Measurements from ENCODE around the gene EDC3. TPM values are rescaled to one million over a fixed set of nuclear protein-coding genes. Genes with fewer than 3 reads are reported as not detected.
A peak's percentile ranks its signal among the peaks of the same experiment; 100 is the strongest.

Gene EDC3
- total and polyA plus RNA-seq, 9 of the 15 experiments (the other 6 are each of a cell fraction or from before 2014, with no cell fraction given): 11.7 to 63.9 (median 32.8) TPM

DNA sequence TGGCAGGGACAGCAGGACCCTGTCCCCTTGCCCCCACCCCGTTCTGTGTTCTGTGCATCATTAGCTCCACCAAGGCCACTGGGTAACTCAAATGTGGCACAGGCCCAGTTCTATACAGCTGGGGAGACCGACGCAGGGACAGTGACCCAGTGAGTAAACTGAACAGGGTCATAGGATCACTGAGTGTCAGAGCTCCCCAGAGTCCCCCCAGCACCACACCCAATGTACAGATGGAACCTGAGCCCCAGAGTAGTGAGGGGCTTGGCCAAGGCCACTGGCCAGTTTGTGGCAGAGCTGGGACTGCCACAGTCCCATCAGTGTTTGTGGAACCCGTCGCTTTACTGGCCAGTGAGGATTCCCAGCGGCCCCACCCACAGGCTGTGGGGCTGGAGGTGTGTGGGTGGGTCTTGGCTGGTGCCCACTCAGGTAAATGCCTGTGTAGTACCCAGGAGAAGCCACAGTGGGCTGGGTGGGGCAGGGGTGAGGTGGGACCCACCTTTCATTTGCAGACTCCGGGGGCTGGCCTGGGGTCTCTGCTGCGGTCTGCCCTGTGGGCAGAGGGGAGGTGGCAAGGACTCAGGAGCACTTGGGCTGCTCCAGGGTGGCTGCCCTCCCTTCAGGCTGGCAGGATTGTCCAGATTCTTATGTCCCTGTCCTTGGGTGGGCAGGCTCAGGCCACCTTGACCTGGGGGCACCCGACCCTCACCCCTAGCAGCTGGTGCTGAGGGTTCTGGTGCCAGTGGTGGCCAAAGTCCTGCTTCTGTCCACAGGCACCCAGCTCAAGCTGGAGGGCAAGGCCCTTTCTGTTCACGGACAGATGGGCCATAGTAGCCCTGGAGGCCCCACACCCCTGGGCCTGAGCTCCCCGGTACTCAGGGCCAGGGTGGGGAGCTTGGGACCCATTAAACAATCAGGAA lies 91.8 kb downstream of the EDC3 start:
- intact Hi-C loops (cut with micrococcal nuclease): no loop called here
- in situ Hi-C loops (cut with MboI): no loop called here
- Histone ChIP-seq H3K79me2 (ENCODE audit: control insufficient read depth, insufficient read depth, low read length) (peaks cover 9% of the 10 kb centered on the region), H2AFZ (ENCODE audit: low read depth, low read length) (no peak overlapping the region), H3K4me3 (no peak overlapping the region), H3K9me3 (replicated peaks; ENCODE audit: control insufficient read depth, insufficient read depth, low read depth, low read length) (no peaks in the 10 kb centered on the region), H3K4me1 (replicated peaks in 1 of 2; ENCODE audit: control insufficient read depth in 2 of 2, insufficient read depth in 2 of 2, low read length in 2 of 2) (peaks cover 3 to 42% of the 10 kb centered on the region in 2 experiments; a peak in 4 of 5 replicates), H3K9ac (ENCODE audit: insufficient read depth in 1 of 2, low read depth in 2 of 2, low read length in 2 of 2) (peak overlapping the region in 1 of 2 experiments; percentile 5; a peak in 1 of 4 replicates), H3K27ac (ENCODE audit: extremely low read depth, low read depth, low read length) (no peak overlapping the region), H4K20me1 (replicated peaks; ENCODE audit: control insufficient read depth, insufficient read depth, low read length) (no peaks in the 10 kb centered on the region), H3K9me1 (ENCODE audit: control insufficient read depth, insufficient read depth, low read length) (no peaks in the 10 kb centered on the region), H3K4me2 (ENCODE audit: insufficient read depth, low read length) (no peak overlapping the region), H3K27me3 (ENCODE audit: control insufficient read depth in 2 of 2, insufficient read depth in 2 of 2, low read length in 2 of 2) (peaks cover 0 to 11% of the 10 kb centered on the region in 2 experiments; a peak in 1 of 5 replicates), H3K36me3 (ENCODE audit: control insufficient read depth, insufficient read depth, low read length) (no peaks in the 10 kb centered on the region)
- BruUV-seq (replicated peaks): no TSS peak
- no peak for TF ChIP-seq E2F3 (CRISPR knock-in tag; IDR thresholded peaks at IDR 0.05)
- peak; percentile 9; the same call in 1 of the 2 replicates for TF ChIP-seq POLR2G (IDR thresholded peaks at IDR 0.05; ENCODE audit: low read depth, low read length)
- WGBS (ENCODE audit: insufficient coverage, low coverage, missing lambda C conversion rate): 68% methylated on average over 11 of the region's 11 CpGs
- FAIRE-seq: no peak
- ChIA-PET POLR2A (interaction anchor here (0.5 to 8.4 kb wide), 6 partner anchors 9 to 960 kb away, joined by 3 to 111 read pairs (median 3); partner anchors contain the start of gene CLK3), CTCF (ENCODE audit: low intra/inter-chr PET ratio) (no interaction called here)
- no peak for ATAC-seq
- no peak for DNase-seq (ENCODE audit: extremely low read depth in 1 of 4, low spot score in 3 of 4)

All from K562 (cell line).